Activated CD8-positive, alpha-beta memory T cell treated with anti-CD3 and anti-CD28 coated beads, Interleukin-2, amount 50 U/mL, for 4 hours (primary cell): ENCODE results near the gene P2RY2.

Experiments used
- DNase-seq: peaks from one replicate; pipeline ENCODE4 v3.0.0-alpha.2; 2020

The P2RY2 gene

GRCh38 chr11:73218106-73218829, at the start of gene P2RY2:
Gene P2RY2, plus strand, starts transcription at chr11:73218281. Its CDS starts 15,879 bp downstream, at chr11:73234160.
- peak; percentile 22 for DNase-seq

GRCh38 chr11:73168925-73169579, 49.0 kb upstream of the P2RY2 start:
- no peak for DNase-seq

DNA sequence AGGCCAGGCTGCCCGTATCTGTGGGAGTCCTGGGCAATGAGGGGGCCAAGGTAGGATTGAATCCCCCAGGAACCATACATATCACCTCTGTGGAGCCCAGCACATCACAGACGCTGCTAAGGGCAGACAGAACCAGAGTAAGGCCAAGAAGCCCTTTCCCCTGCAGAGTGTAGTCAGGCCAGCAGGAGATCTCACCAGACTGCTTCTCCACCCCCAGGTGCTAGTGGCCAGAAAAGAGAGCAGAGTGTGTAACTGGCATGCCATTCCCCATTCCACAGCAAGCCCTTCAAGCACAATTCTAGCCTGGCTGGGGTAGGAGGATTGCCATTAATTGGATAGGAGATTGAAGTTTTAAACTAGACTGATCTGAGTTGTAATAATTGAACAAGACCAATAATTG, 47.9 kb upstream of the P2RY2 start:
- no peak for DNase-seq

GRCh38 chr11:73171436-73172161, 46.5 kb upstream of the P2RY2 start:
- no peak for DNase-seq

- DNase-seq: no peak
Measured at GRCh38 chr11:73172992-73173656, 45.0 kb upstream of the P2RY2 start.

DNA sequence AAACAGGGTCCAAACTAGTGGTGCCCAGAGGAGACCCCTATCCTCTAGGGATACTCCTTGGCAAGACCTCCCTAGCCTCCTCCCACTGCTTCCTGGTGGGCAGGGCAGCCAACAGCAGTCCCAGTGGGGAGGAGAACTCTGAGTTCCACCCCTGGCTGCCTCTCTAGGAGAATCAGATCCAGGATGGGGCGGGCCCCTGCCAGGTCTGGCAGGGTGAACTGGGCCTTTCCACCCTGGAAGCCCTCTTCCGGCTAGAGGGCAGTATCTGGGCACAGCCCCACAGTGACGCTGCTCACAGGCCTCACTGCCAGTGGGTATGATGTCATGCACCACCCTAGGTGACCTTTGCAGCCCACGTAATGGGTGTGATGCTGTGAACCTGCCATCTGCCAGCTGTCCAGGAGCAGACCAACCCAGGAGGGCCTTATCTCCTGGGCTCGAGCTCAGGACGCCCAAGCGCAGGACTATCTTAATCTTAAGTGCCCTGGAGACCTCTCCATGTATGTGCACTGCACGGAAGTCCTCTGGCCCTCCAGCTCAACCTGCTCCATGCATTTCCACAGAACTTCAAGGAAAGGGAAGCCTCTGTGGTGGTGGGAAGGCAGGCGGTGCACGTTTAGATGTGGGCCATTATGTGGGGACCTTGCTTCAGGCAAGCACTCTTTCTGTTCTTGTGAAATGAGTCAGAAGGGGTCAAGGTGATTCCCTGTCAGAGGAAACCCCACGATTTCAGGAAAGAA, 44.2 kb upstream of the P2RY2 start:
- DNase-seq: no peak

DNA sequence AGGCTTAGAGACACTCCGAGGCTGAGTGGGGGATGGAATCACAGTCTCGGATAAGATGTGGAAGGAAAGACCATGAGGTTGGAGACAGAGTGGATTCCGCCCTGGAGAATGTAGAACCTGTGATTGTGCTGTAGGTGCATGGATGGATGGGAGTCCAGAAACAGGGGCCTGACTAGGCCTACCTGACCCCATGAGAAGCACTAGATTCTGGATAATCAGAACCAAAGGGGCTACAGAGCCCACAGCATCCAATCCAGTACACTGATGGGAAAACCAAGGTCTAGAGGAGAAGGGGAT, 43.6 kb upstream of the P2RY2 start:
- DNase-seq: no peak

DNA sequence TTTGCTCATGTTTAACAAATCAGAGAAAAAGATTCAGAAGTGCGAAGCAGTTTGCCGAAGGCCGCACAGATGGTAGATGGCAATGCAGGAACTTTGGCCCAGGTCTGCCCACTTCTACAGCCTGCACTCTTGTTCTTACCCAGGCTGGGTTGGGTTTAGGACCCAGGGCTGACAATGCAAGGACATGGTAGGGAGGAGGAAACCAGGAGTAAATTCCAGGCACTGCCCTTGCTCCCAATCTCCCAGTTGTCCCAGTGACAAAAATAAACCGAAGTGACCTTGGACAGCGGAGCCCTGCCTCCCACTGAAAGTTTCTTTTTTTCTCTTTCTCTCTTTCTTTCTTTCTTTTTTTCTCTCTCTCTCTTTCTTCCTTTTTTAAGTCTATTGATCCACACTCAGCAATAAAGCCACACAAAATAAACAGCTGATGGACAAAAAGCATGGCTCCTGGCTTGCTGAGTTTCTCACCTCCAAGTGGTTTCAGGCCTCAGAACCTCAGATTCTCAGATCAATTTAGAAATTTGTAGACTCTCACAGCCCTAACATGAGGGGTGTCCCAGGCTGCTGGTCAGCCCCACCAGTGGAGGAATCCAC, 42.4 kb upstream of the P2RY2 start:
- no peak for DNase-seq

DNA sequence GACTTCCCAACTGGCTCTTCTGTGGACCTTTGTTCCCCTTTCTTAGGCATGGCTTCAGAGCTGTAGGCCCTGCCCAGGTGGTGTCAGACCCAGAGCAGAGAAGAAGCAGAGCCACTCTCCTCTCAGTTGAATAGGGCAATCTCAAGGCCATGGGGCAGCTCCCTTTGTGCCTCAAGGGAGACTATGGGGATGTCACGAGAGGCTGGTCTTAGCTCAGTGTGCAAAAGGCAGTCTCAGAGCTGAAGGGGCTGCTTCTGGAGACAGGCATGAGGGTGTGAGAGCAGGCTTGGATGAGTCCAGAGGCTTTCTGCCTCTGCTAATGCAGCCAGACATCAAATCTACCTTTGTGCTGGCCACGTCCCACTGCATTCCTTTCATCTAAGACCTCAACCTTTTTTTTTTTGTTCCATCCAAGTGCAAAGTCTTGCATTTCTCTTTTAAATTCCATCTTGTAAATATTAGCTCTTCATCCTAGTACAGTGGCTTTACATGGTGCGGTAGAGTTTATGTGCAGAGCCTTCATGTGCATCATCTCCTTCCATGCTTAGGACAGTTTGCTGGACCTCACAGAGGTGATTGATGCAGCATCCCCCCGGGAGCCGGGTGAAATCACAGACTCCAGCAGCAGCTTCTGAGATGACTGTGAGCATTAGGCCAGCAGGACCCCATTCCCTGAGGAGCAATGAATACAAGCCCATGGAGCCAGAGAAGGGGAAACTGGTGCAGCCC, 41.8 kb upstream of the P2RY2 start:
- no peak for DNase-seq

- no peak for DNase-seq
Measured at GRCh38 chr11:73176874-73177155, 41.3 kb upstream of the P2RY2 start.

- no peak for DNase-seq
Measured at GRCh38 chr11:73177380-73177777, 40.7 kb upstream of the P2RY2 start.

DNA sequence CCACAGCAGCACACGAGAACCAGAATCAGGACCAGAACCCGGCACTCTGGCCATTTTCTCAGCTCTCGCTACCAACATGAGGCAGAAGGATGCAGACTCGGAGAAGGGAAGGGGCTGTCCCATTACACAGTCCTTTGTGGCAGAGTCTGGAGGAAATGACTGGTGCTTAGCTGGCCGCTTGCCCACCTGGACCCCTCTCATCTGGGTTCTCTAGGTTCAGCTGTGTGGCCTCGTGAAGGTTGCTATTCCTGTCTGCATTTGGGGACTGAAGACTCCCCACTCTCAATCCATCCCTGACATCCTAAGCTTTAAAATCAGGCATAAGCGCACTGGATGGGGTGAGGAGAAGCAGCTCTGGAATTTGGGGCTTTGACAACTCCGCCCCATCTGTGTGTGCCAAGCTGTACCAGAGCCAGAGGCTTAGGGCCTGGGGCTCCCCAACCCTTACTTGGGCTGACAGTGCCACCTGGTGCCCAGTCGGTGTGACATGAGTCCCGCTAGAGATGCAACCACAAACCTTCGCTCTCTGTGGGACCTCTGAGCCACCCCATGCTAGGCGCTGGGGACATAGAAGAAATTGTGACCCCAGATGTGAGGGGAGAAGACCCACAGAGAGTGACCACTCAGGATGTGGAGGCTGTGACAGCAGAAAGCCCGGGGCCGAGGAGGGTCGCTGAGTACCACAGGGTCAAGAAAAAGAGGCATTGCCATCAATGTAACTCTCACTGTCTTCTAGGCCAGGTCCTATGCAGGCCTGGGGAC, 40.1 kb upstream of the P2RY2 start:
- DNase-seq: peak; percentile 79

- DNase-seq: no peak
Measured at GRCh38 chr11:73178681-73179080, 39.4 kb upstream of the P2RY2 start.

- DNase-seq: no peak
Measured at GRCh38 chr11:73182824-73183321, 35.2 kb upstream of the P2RY2 start.

DNA sequence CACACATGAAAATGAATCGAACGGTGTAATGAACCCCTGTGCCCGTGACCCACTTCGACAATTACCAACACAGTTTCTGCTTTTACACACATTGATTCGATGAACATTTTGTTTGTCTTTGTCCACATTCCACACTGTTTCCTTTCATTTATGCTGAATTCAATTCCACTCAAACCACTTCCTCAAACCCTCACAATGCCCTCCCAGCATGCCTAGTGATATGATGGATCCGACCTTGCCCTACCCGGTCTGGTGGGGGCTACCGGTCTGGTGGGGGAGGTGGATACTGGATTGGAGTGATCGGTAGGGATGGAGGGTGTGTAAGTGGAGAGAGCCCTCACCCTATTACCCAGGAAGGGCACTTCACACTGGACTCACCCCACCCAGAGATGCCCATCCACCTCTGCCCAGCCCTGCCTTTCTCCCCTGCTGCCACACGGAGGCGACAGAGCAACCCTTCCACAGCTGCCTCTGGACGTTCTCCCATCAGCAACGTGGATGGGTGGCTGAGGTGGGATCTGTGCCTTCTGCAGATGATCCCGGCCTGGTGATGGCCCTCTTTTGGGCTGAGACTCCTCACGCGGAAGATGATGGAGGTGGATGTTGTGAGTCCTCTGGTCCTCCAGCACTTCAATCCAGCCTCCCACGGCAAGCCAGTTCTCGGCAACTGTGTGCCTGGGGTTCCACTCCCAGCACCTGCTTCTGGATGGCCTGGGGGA, 33.0 kb upstream of the P2RY2 start:
- peak; percentile 38 for DNase-seq

DNA sequence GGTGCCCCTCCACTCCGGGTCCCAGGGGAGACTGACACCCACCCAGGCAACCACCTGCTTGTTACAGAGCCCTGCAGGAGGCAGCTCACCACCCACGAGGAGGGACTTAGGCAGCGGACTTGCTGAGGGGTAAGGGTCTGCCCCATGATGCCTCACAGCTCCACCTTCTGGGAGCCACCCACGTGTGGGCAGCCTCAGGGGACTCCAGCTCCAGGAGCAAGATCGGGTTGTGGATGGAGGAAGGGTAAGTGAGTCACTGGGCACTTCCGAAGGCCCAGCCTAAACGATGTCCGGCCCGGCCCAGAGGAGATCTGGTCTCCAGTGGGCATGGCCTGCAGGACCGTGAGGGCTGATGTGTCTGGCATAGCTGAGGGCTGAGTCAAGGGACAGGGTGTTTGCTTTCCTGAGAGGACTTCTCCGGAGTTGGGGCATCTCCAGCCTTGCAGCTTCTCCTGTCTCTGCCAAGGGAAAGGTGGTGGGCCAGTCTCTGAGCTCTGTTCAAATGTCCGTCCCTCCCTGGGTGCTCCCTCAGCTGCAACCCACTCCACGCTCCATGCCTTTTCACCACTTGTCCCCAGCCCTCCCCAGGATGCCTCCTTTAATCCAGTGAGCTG, 32.3 kb upstream of the P2RY2 start:
- no peak for DNase-seq

DNA sequence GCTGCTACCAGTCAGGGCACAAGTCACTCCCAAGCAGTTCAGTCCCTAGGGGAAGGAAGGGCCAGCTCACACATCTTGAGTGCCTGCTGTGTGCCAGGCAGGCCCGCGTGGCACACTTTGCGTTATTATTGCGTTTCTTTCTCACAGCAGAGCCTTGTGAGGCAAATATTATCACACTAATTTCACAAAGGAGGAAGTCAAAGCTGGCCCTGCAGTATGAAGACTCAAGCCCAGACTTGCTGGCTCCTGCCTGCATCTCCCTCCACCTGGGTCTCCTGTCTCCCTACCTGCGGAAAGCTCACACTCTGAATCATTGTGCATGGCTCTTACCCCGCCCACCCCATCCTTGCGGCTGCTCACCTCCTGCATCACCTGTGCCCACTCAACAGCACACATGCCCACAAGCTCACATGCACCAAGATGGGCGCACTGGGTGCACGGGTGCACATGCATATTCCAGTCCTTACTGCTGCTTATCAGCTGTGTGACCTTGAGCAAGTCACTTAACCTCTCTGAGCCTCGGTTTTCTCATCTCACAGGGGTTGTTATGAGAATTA, 31.7 kb upstream of the P2RY2 start:
- no peak for DNase-seq

DNA sequence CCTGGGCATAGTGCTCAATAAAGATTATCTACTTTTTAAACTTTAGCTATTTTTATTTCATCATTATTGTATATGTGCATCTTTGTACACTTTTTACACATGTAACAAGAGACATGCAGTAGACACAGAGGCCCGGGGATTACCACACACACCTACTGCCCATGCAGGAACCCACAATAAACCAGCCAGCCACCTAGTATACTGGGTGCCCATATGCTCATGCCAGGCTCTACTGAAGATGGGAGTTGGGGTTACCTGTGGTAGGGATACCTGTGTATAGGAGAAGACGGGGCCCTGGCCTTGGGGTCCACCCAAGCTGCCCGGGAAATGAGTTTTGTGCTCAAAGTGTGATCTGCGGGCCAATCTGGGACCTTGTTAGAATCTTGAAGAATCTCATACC, 31.2 kb upstream of the P2RY2 start:
- no peak for DNase-seq

DNA sequence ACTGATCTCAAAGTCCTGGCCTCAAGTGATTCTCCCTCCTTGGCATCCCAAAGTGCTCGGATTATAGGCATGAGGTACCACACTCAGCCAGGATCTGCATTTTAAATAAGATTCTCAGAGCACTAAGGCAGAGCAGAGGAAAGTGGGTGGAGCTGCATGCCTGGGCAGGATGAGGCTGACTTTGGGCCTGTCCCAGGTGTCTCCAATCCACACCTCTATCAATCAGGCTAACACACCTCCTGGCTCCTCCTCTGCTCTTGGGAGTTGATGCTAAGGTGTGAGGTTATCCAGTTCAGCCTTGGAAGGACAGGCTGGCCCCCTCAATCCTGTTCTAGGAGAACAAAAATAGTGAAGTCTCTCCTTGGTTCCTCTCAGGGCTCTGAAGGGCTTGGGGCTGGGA, 30.2 kb upstream of the P2RY2 start:
- no peak for DNase-seq

DNA sequence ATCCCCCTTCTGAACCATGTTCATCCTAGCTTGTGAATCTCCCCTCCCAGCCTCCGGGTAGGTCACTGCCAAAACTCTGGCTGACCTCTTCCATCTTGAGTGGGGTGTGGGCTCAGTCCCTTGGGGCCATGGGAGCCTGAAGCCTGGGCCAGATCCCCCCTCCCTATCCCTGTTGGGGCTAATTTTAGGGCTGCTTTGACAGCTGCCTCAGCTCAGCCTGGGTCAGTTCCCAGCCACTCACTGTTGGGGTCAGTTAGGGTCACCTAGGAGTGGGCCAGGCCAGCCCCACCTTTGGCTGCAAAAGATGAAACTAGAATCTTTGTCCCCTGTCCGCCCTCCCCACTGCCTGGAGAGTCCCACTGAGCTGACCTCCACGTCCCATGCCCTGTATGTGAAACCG, 29.8 kb upstream of the P2RY2 start:
- DNase-seq: no peak
